DND-41 (cell line): Measurements from ENCODE around the gene GARNL3.

Experiments used
- EZH2 ChIP-seq: IDR thresholded peaks from 3 replicates; pipeline ENCODE4 v1.6.1; 2012; ENCODE audit warnings: borderline replicate concordance, low read depth, mild to moderate bottlenecking, moderate library complexity, low read length, inconsistent platforms; ENCODE audit not compliant: severe bottlenecking
- TF ChIP-seq, protein P1 (sequence below): IDR thresholded peaks from 2 replicates; pipeline ENCODE4 v1.5.1; 2012; ENCODE audit warnings: borderline replicate concordance, low read length, moderate library complexity, mild to moderate bottlenecking; ENCODE audit not compliant: poor library complexity, severe bottlenecking; ENCODE audit errors: extremely low read depth

DNA sequence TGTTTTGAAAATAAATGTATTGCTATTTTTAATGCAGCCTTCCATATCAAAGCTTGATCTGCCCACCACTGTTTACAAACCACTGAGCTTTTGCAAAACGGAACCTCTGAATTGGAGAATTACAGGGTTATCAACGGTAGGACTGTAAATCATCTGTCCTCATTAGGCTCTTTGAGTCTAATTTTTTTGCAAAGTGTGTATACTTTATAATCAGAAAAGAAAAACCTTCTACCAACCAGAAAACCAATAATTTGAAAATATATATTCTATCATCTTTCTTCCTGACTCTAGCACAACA is 125.6 kb downstream of the GARNL3 start:
- TF ChIP-seq, protein P1, sequence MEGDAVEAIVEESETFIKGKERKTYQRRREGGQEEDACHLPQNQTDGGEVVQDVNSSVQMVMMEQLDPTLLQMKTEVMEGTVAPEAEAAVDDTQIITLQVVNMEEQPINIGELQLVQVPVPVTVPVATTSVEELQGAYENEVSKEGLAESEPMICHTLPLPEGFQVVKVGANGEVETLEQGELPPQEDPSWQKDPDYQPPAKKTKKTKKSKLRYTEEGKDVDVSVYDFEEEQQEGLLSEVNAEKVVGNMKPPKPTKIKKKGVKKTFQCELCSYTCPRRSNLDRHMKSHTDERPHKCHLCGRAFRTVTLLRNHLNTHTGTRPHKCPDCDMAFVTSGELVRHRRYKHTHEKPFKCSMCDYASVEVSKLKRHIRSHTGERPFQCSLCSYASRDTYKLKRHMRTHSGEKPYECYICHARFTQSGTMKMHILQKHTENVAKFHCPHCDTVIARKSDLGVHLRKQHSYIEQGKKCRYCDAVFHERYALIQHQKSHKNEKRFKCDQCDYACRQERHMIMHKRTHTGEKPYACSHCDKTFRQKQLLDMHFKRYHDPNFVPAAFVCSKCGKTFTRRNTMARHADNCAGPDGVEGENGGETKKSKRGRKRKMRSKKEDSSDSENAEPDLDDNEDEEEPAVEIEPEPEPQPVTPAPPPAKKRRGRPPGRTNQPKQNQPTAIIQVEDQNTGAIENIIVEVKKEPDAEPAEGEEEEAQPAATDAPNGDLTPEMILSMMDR: no peak
- TF ChIP-seq EZH2: no peak
